T-helper 9 cell (primary cell): ENCODE data around the gene RNF220.

Experiments used
- DNase-seq: peaks from one replicate; pipeline ENCODE4 v3.0.0-alpha.2; 2020
- total RNA-seq, 2 donors: gene quantifications; one replicate each; lab custom pipeline; 2026; lab: John Stamatoyannopoulos, UW

The RNF220 gene
- 94.6 to 149 reads per million in 2 donors for total RNA-seq

DNA sequence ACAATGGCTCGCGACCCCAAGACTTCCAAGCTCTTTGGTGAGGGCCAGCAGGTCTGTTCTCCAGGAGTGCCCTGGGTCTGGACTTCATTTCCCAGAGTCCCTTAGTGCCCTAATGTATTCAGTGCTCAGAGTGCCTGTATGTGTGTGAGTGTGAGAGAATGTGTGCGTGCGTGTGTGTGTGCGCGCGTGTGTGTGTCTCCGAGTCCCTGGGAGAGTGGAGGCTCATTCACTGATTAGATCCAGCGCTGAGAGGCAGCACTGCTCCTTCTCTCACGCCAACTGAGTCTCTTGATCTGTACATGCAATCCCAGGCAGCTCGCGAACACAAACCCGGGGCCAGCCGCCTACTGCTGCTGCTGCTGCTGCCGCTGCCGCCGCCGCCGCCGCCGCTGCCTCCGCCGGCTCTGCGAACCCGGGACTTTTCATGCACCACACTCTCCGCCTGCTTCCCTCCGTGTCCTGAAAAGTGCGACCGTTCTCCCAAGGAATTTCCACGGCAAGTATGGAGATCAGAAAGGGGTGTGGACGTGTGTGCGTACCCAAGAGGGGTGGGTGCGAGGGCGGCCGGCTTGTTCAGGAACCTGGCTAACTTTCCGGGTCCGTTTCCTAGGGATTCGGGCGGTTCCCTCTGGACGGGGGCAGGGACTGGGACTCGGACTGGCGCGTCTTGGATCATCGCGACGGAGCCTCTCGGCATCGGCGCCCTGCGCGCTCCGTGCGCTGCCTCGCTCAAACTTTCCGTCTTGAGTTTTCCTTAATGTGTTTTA is at the start of gene RNF220:
Gene RNF220, plus strand, starts transcription at position 225 of the 767 bp plus-strand sequence.
- no peak for DNase-seq

DNA sequence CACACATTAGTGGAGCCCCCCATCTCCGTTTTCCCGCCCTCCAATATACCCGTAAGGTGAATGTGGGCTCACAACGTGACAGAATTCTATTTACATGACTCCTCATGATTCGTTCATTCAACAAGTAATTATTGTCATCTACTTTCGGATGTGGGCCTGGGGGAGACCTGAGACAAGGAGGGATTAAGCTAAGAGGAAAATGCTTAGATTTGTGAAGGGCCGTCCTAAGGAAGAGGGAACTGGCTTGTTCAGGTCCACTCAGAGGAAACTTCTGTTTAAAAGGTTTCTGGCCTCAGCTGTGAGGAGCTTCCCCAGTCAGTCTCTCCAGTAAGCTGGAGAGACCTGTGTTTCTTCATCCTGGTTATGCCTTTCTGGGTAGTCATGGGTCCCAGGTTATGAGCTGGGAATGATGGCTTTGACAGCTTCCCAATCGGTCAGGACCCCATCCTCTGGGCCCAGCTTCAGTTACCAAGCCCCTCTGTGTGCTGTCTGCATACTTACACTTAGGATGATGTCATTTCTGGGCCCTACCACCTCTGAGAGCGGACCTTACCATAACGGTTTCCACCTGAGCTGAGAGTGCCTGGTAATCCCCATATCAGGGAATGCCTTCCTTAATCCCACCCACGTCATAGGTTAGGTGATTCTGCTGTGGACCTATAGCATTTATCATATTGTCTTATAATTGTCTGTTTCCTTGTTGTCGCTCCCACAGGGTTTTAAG is 49.3 kb upstream of the RNF220 start:
- no peak for DNase-seq

- no peak for DNase-seq
Observed at GRCh38 chr1:44357710-44358109, 47.3 kb upstream of the RNF220 start.

GRCh38 chr1:44359234-44359935 is 45.7 kb upstream of the RNF220 start:
- no peak for DNase-seq

- no peak for DNase-seq
Observed at GRCh38 chr1:44361478-44361877, 43.6 kb upstream of the RNF220 start.

GRCh38 chr1:44366371-44366975 is 38.6 kb upstream of the RNF220 start:
- DNase-seq, result no peak

GRCh38 chr1:44367944-44368343 is 37.1 kb upstream of the RNF220 start:
- DNase-seq, result no peak

- DNase-seq, result no peak
Observed at GRCh38 chr1:44368471-44369151, 36.4 kb upstream of the RNF220 start.

DNA sequence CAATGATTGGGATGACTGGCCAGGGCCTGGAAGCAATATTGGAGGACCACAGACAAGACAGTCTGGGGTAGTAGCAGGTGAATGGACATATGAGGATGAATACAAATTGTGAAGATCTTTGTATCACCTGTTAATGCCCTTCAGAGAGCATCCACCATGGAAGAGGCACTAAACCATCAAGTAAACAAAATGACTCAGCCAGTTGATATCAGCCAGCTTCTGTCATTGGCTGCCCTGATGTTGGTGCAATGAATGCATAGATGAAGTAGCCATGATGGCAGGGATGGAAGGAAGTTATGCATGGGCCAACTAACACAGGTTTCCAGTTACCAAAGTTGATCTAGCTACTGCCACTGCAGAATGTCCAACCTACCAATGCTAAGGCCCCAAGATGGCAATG is 33.8 kb upstream of the RNF220 start:
- DNase-seq, result no peak

DNA sequence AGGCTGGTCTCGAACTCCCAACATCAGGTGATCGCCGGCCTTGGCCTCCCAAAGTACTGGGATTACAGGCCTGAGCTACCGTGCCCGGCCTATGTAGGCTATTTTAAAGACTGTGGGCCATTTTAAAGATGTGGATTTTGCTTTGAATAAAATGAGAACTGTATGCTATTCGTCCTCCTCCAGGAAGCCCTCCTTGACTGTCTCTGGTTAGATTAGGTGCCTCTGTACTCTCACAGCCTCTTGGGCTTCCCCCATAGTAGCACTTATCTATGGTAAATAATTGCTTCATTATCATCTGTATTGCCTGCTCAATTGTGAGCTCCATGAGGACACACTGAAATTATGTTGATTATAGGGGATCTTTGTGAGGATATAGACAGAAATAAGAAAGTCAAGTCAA is 29.5 kb upstream of the RNF220 start:
- no peak for DNase-seq

GRCh38 chr1:44377925-44378784 is 26.9 kb upstream of the RNF220 start:
- DNase-seq, result peak; percentile 15

GRCh38 chr1:44380666-44381177 is 24.3 kb upstream of the RNF220 start:
- DNase-seq, result no peak

- DNase-seq, result no peak
Observed at GRCh38 chr1:44388551-44388950, 16.5 kb upstream of the RNF220 start.

GRCh38 chr1:44389437-44389836 is 15.6 kb upstream of the RNF220 start:
- DNase-seq, result no peak

- DNase-seq, result no peak
Observed at GRCh38 chr1:44390277-44390676, 14.8 kb upstream of the RNF220 start.

GRCh38 chr1:44401256-44402228 is 3.5 kb upstream of the RNF220 start:
- DNase-seq, result no peak

- no peak for DNase-seq
Observed at GRCh38 chr1:44405798-44406736, 1.0 kb downstream of the RNF220 start.

DNA sequence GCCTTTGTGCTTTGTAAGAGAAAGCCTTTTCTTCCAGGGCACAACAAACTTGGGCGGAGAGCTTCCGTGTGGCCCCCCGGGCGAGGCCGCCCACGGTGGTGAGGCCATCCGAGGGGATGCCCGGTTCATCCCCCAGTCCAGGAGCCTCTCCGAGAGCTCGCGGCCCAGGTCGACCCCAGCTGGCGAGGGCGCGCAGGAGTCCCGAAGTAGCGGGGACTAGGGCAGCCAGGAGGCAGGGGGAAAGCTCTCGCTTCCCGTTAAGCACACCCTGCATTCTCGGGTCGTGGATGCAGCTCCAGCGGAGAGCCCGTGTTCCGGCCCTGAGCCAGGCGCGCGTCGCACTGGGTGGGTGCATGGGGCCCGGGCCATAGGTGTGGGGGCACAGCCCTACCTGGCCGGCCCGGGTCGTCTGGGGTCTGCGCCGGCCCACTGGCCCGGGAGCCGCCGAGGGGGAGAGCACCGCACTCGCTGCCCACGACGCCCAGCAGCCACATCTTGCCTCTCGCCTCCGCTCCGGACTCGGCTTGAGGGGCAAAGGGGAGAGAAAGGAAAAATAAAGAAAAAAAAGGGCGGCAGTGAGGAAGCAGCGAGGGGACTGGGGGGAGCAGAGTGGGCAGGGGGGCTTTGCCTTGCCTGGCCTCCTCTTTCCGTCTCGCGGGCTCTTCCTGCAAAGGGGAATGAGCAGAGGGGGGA is 1.8 kb downstream of the RNF220 start:
- DNase-seq, result no peak
